ENCODE results near the gene NLRP8. TPM values are rescaled to one million over a fixed set of nuclear protein-coding genes. Genes with fewer than 3 reads are reported as not detected.
"Not testable (repeated sequence)": the region's sequence is repeated elsewhere in the genome, so short reads cannot be mapped to it uniquely, and the experiment has no call there.

The NLRP8 gene
- total and polyA plus RNA-seq, 5 donors from 2014 or later = not detected

DNA sequence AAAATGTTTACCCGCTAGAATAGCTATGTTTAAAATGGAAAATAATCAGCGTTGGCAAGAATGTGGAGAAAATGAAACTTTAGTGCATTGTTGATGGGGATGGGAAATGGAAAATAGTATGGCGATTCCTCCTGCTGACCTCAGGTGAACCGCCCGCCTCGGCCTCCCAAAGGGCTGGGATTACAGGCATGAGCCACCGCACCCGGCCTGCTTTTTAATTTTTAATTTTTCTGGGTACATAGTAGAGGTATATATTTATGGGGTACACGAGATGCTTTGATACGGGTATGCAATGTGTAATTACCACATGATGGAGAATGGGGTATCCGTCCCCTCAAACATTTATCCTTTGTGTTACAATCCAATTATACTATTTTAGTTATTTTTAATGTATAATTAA lies 7.3 kb upstream of the NLRP8 start:
- Histone ChIP-seq H3K4me3 (ENCODE audit: low read depth, low read length) (no peak overlapping the region), H3K36me3 (ENCODE audit: control insufficient read depth, insufficient read depth, low read length) (no peaks in the 10 kb centered on the region), H3K27ac (ENCODE audit: insufficient read depth, low read length, poor library complexity, severe bottlenecking) (no peak overlapping the region), H3K4me1 (ENCODE audit: control insufficient read depth, insufficient read depth, low read length, poor library complexity, severe bottlenecking) (no peaks in the 10 kb centered on the region), H3K27me3 (ENCODE audit: control insufficient read depth, insufficient read depth, low read length) (no peaks in the 10 kb centered on the region), H3K9me3 (ENCODE audit: control insufficient read depth in 2 of 2, low read length in 2 of 2) (no peaks in the 10 kb centered on the region)
- peaks cover 0 to 7% (median 4%) of the 10 kb centered on the region in 7 donors for H3K9me3 Mint-ChIP-seq
- H3K4me1 Mint-ChIP-seq = no peaks in the 10 kb centered on the region
- DNase-seq = no peak
- no peak overlapping the region for H3K4me3 Mint-ChIP-seq
- no peak overlapping the region for H3K27ac Mint-ChIP-seq
- no peaks in the 10 kb centered on the region for H3K27me3 Mint-ChIP-seq
- no peak for ATAC-seq (ENCODE audit: low read depth in 2 of 2)
- no peaks in the 10 kb centered on the region for H3K36me3 Mint-ChIP-seq

DNA sequence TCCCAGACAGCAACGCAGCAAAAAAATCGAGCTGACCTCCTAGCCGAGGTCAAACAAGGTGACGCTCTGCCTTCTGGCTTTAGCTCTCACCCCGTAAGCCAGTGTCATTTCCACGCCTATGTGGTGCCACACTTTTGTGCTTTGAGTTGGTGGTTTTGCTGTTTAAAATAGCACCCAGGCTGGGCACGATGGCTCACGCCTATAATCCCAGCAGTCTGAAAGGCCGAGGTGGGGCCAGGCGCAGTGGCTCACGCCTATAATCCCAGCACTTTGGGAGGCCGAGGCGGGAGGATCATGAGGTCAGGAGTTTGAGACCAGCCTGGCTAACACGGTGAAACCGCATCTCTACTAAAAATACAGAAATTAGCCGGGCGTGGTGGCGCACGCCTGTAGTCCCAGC lies 2.9 kb downstream of the NLRP8 start:
- not testable (repeated sequence) for H3K4me3 ChIP-seq (ENCODE audit: low read depth, low read length); H3K4me1 ChIP-seq (ENCODE audit: control insufficient read depth, insufficient read depth, low read length, poor library complexity, severe bottlenecking); H3K4me3 Mint-ChIP-seq; H3K27me3 ChIP-seq (ENCODE audit: control insufficient read depth, insufficient read depth, low read length); H3K9me3 ChIP-seq (ENCODE audit: control insufficient read depth in 2 of 2, low read length in 2 of 2); H3K27me3 Mint-ChIP-seq; H3K36me3 ChIP-seq (ENCODE audit: control insufficient read depth, insufficient read depth, low read length); ATAC-seq (ENCODE audit: low read depth in 2 of 2); H3K36me3 Mint-ChIP-seq; H3K27ac Mint-ChIP-seq; H3K27ac ChIP-seq (ENCODE audit: insufficient read depth, low read length, poor library complexity, severe bottlenecking); DNase-seq; H3K4me1 Mint-ChIP-seq
- H3K9me3 Mint-ChIP-seq = peaks cover 1 to 14% (median 7%) of the 10 kb centered on the region in 7 donors

DNA sequence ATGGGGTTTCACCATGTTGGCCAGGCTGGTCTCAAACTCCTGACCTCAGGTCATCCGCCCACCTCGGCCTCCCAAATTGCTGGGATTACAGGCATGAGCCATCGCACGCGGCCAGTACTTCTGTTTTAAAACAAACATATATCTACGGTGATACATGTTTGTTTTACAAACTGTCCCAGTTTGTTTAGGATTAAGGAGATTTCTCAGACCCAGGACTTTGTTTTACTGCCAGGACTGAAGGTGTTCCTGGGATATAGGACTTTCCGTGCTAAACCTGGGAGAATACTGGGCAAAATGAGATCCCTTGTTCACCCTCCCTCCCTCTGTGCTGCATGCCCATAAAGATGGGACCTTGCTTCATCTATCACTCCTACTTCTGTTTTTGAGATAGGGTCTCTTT lies 8.8 kb downstream of the NLRP8 start:
- Histone ChIP-seq H3K27me3 (ENCODE audit: control insufficient read depth, insufficient read depth, low read length) (no peaks in the 10 kb centered on the region), H3K4me3 (ENCODE audit: low read depth, low read length) (no peak overlapping the region), H3K36me3 (ENCODE audit: control insufficient read depth, insufficient read depth, low read length) (no peaks in the 10 kb centered on the region), H3K9me3 (ENCODE audit: control insufficient read depth in 2 of 2, low read length in 2 of 2) (no peaks in the 10 kb centered on the region), H3K27ac (ENCODE audit: insufficient read depth, low read length, poor library complexity, severe bottlenecking) (no peak overlapping the region), H3K4me1 (ENCODE audit: control insufficient read depth, insufficient read depth, low read length, poor library complexity, severe bottlenecking) (no peaks in the 10 kb centered on the region)
- H3K4me1 Mint-ChIP-seq = no peaks in the 10 kb centered on the region
- no peak for DNase-seq
- H3K36me3 Mint-ChIP-seq = no peaks in the 10 kb centered on the region
- ATAC-seq (ENCODE audit: low read depth in 2 of 2) = no peak
- no peaks in the 10 kb centered on the region for H3K27me3 Mint-ChIP-seq
- H3K4me3 Mint-ChIP-seq = no peak overlapping the region
- peaks cover 0 to 2% (median 0%) of the 10 kb centered on the region in 7 donors for H3K9me3 Mint-ChIP-seq
- H3K27ac Mint-ChIP-seq = no peak overlapping the region

DNA sequence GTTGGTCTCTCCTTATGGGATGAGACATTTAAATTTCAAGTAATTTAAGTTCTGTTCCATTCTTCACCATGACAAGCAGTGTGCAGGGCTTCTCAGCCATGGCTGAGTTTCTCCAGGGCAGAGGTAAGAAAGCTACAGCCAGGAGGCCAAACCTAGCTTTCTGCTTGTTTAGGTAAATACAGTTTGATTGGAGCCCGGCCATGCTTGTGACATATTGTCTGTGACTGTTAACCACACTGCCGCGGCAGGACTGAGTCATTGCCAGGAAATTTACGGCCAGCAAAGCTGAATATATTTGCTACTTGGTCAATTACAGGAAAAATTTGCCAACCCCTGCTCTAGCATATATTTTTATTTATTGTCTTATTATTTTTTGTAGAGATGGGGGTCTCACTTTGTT lies 10.7 kb downstream of the NLRP8 start:
- no peaks in the 10 kb centered on the region for H3K36me3 Mint-ChIP-seq
- peaks cover 0 to 2% (median 0%) of the 10 kb centered on the region in 7 donors for H3K9me3 Mint-ChIP-seq
- no peak overlapping the region for H3K4me3 ChIP-seq (ENCODE audit: low read depth, low read length)
- H3K4me1 Mint-ChIP-seq = no peaks in the 10 kb centered on the region
- no peak overlapping the region for H3K4me3 Mint-ChIP-seq
- no peak overlapping the region for H3K27ac Mint-ChIP-seq
- no peak overlapping the region for H3K27ac ChIP-seq (ENCODE audit: insufficient read depth, low read length, poor library complexity, severe bottlenecking)
- H3K9me3 ChIP-seq (ENCODE audit: control insufficient read depth in 2 of 2, low read length in 2 of 2) = no peaks in the 10 kb centered on the region
- no peaks in the 10 kb centered on the region for H3K27me3 Mint-ChIP-seq
- no peak for ATAC-seq (ENCODE audit: low read depth in 2 of 2)
- no peaks in the 10 kb centered on the region for H3K27me3 ChIP-seq (ENCODE audit: control insufficient read depth, insufficient read depth, low read length)
- DNase-seq = no peak
- no peaks in the 10 kb centered on the region for H3K36me3 ChIP-seq (ENCODE audit: control insufficient read depth, insufficient read depth, low read length)
- H3K4me1 ChIP-seq (ENCODE audit: control insufficient read depth, insufficient read depth, low read length, poor library complexity, severe bottlenecking) = no peaks in the 10 kb centered on the region

DNA sequence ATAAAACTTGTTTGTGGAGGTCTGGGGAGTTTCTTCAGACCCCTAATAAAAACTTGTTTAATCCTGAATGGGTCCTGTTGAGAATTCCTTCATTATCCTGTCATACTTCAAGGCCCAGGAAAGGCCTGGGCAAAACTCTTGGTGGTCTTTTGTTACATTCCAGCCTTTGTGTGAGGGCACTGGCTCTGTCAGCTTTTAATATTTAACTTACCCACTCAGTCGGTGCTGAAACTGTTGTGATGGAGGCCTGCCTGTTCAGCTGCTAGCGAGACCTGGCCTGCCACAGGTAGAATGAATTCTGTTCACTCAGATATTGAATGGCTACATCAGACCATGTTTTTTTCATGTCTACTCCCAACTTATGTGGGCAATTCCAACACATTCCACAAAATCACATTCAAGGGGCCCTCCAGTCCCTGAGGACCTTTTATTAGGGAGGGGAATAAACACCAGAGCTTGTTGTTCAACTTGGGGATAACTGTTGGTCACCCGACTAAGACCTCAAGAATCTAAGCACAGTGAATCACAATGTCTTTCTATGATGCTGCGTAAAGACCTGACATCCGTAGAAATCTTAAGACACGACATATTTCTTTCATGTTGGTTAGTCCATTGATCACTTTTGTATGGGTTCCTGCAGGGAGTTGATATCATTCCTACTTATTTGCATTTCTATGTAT lies 12.5 kb downstream of the NLRP8 start:
- Mint-ChIP-seq H3K27ac (peak overlapping the region in 1 of 3 donors; percentile 9), H3K4me3 (no peak overlapping the region), H3K9me3 (peaks cover 0 to 2% (median 0%) of the 10 kb centered on the region in 7 donors), H3K36me3 (no peaks in the 10 kb centered on the region), H3K27me3 (no peaks in the 10 kb centered on the region), H3K4me1 (no peaks in the 10 kb centered on the region)
- H3K36me3 ChIP-seq (ENCODE audit: control insufficient read depth, insufficient read depth, low read length) = no peaks in the 10 kb centered on the region
- no peaks in the 10 kb centered on the region for H3K4me1 ChIP-seq (ENCODE audit: control insufficient read depth, insufficient read depth, low read length, poor library complexity, severe bottlenecking)
- no peak overlapping the region for H3K4me3 ChIP-seq (ENCODE audit: low read depth, low read length)
- no peak for DNase-seq
- H3K27ac ChIP-seq (ENCODE audit: insufficient read depth, low read length, poor library complexity, severe bottlenecking) = no peak overlapping the region
- H3K27me3 ChIP-seq (ENCODE audit: control insufficient read depth, insufficient read depth, low read length) = no peaks in the 10 kb centered on the region
- no peaks in the 10 kb centered on the region for H3K9me3 ChIP-seq (ENCODE audit: control insufficient read depth in 2 of 2, low read length in 2 of 2)
- ATAC-seq (ENCODE audit: low read depth in 2 of 2) = no peak

DNA sequence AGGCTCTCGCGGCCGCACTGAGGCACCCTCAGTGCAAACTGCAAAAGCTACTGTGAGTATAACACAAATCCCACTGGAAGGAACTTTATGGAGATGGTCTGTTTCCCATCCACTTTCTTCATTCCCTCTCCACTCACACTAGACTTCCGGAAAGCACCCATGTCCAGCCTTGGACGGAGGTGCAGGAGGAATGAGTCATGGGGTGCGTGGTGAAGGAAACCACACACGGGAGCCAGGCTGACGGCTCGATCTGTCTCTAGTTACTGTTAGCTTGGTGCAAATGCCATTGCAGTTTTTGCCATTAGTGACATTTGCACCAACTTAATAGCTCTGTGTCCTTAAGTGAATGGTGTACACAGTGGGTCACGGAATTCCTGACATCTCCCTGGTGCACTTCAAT lies 14.6 kb downstream of the NLRP8 start:
- no peaks in the 10 kb centered on the region for H3K4me1 ChIP-seq (ENCODE audit: control insufficient read depth, insufficient read depth, low read length, poor library complexity, severe bottlenecking)
- H3K9me3 Mint-ChIP-seq = peaks cover 0 to 4% (median 1%) of the 10 kb centered on the region in 7 donors
- H3K27me3 Mint-ChIP-seq = no peaks in the 10 kb centered on the region
- H3K4me1 Mint-ChIP-seq = no peaks in the 10 kb centered on the region
- no peak overlapping the region for H3K27ac Mint-ChIP-seq
- no peak for ATAC-seq (ENCODE audit: low read depth in 2 of 2)
- H3K36me3 ChIP-seq (ENCODE audit: control insufficient read depth, insufficient read depth, low read length) = no peaks in the 10 kb centered on the region
- H3K27me3 ChIP-seq (ENCODE audit: control insufficient read depth, insufficient read depth, low read length) = no peaks in the 10 kb centered on the region
- DNase-seq = no peak
- no peaks in the 10 kb centered on the region for H3K9me3 ChIP-seq (ENCODE audit: control insufficient read depth in 2 of 2, low read length in 2 of 2)
- no peaks in the 10 kb centered on the region for H3K36me3 Mint-ChIP-seq
- no peak overlapping the region for H3K27ac ChIP-seq (ENCODE audit: insufficient read depth, low read length, poor library complexity, severe bottlenecking)
- no peak overlapping the region for H3K4me3 Mint-ChIP-seq
- H3K4me3 ChIP-seq (ENCODE audit: low read depth, low read length) = no peak overlapping the region

DNA sequence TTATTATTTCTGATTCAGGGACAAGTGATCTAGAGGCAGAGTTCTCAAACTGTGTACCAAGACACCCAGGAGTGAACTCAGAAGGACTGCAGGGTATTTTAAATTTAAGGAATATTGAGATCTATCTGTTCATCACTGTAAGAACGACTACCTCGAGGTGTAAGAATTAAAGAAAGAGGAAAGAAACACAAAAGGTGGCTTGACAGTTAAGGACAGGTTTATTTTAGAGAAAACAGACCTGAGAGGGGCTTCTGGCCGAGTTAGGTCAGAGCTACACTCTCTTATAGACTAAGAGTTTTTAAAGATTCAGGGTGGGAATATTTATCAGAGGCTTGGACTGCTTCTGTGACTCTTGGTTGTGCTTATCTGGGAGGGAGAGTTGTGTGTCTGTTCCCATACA lies 26.4 kb downstream of the NLRP8 start:
- Histone ChIP-seq H3K27me3 (ENCODE audit: control insufficient read depth, insufficient read depth, low read length) (no peaks in the 10 kb centered on the region), H3K9me3 (ENCODE audit: control insufficient read depth in 2 of 2, low read length in 2 of 2) (peaks cover 0 to 2% of the 10 kb centered on the region in 2 experiments), H3K27ac (ENCODE audit: insufficient read depth, low read length, poor library complexity, severe bottlenecking) (no peak overlapping the region), H3K36me3 (ENCODE audit: control insufficient read depth, insufficient read depth, low read length) (no peaks in the 10 kb centered on the region), H3K4me3 (ENCODE audit: low read depth, low read length) (no peak overlapping the region), H3K4me1 (ENCODE audit: control insufficient read depth, insufficient read depth, low read length, poor library complexity, severe bottlenecking) (no peaks in the 10 kb centered on the region)
- H3K9me3 Mint-ChIP-seq = peaks cover 2 to 17% (median 4%) of the 10 kb centered on the region in 7 donors
- no peak overlapping the region for H3K27ac Mint-ChIP-seq
- DNase-seq (no peak), ATAC-seq (ENCODE audit: low read depth in 2 of 2) (no peak)
- H3K36me3 Mint-ChIP-seq = no peaks in the 10 kb centered on the region
- no peak overlapping the region for H3K4me3 Mint-ChIP-seq
- no peaks in the 10 kb centered on the region for H3K27me3 Mint-ChIP-seq
- H3K4me1 Mint-ChIP-seq = no peaks in the 10 kb centered on the region

DNA sequence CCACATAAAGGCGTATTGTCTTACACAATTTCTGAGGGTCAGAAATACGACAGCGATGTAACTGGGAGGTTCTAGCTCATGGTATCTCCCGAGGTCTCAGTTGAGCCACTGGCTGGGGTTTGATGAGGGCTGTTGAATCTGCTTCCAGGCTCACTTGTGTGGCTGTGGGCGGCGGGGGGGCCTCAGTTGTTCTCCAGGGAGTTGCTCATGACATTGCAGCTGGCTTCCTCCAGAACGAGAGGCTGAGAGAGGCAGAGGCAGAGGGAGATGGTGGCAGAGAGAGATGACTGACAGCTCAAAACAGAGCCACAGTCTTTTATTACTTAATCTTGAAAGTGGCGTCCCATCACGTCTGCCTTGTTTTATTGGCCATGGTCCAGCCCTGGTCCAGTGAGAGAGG lies 32.8 kb downstream of the NLRP8 start:
- H3K9me3 Mint-ChIP-seq = peaks cover 0 to 12% (median 5%) of the 10 kb centered on the region in 7 donors
- peaks cover 6% of the 10 kb centered on the region for H3K27me3 Mint-ChIP-seq
- no peaks in the 10 kb centered on the region for H3K36me3 Mint-ChIP-seq
- no peaks in the 10 kb centered on the region for H3K4me1 Mint-ChIP-seq
- H3K4me3 ChIP-seq (ENCODE audit: low read depth, low read length) = no peak overlapping the region
- H3K27ac ChIP-seq (ENCODE audit: insufficient read depth, low read length, poor library complexity, severe bottlenecking) = no peak overlapping the region
- no peak overlapping the region for H3K4me3 Mint-ChIP-seq
- no peak for DNase-seq
- H3K27ac Mint-ChIP-seq = no peak overlapping the region
- no peaks in the 10 kb centered on the region for H3K36me3 ChIP-seq (ENCODE audit: control insufficient read depth, insufficient read depth, low read length)
- H3K27me3 ChIP-seq (ENCODE audit: control insufficient read depth, insufficient read depth, low read length) = no peaks in the 10 kb centered on the region
- no peaks in the 10 kb centered on the region for H3K4me1 ChIP-seq (ENCODE audit: control insufficient read depth, insufficient read depth, low read length, poor library complexity, severe bottlenecking)
- ATAC-seq (ENCODE audit: low read depth in 2 of 2) = no peak
- peaks cover 0 to 4% of the 10 kb centered on the region in 2 experiments for H3K9me3 ChIP-seq (ENCODE audit: control insufficient read depth in 2 of 2, low read length in 2 of 2)

All from CD4-positive, CD25-positive, alpha-beta regulatory T cell (primary cell).